HuH-7 (cell line): ENCODE data around the gene NEURL1.

Experiments used
- DNase-seq: peaks from one replicate; pipeline ENCODE4 v3.0.0; 2011; ENCODE audit warnings: low spot score

The NEURL1 gene

DNA sequence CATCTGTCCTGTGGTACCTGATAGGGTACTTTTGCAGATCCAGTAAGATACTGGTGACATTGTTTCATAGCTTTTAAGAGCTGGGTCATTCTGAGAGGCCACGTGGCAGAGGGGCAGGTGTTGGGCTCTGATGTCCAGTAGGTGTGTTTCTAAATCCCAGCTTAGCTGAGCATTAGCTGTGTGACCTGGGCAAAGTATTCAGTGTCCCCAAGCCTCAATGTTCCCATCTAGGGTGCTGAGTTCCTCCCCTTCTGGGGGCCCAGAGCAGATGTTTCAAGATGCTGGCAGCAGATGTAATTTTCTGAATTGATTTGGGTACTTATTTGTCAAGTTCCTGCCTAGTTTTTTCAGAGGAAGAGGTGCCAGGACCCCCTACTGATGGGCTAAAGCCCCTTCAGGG is 52.9 kb downstream of the NEURL1 start:
- peak; percentile 1 for DNase-seq

DNA sequence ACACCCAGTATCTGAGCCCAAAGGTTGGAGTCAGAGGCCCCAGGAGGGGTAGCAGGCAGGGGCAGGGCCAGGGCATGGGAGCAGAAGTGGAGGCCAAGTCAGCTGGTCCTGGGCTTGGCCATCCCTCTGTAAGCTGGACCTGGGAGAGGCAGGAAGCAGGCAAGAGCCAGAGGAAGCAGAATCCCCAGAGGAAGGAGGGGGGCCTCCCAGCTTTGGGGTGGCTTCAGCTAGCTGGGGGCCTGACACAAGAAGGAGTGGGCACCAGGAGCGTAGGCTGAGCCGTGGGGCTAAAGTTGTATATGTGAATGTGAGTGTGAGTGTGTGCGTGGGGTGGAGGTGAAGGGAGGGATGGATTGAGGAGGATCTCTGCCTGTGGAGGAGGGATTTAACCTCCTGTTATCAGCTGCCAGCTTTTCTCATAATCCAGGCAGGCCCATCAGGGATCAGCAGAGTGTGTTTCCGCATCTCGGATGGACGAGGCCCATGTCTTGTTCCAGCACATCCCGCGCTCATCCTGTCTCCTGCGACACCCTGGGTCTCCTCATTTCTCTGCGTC is 54.0 kb downstream of the NEURL1 start:
- peak; percentile 1 for DNase-seq

DNA sequence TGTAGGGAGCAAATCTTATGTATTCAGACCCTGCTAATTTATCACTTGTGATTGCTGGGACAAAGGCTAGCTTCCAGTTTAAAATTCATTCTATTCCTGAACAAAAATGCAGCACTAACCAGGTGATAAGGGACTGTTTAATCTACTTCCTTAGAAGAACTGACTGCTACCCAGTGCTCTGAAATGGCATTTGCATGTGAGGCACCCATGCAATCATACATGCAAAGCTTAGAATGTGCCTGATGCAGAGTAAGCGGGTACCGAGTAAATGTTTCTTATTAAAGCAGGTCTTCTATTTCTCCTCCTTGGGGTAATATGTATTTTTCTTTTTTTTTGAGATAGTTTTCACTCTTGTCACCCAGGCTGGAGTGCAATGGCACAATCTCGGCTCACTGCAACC is 54.5 kb downstream of the NEURL1 start:
- no peak for DNase-seq

DNA sequence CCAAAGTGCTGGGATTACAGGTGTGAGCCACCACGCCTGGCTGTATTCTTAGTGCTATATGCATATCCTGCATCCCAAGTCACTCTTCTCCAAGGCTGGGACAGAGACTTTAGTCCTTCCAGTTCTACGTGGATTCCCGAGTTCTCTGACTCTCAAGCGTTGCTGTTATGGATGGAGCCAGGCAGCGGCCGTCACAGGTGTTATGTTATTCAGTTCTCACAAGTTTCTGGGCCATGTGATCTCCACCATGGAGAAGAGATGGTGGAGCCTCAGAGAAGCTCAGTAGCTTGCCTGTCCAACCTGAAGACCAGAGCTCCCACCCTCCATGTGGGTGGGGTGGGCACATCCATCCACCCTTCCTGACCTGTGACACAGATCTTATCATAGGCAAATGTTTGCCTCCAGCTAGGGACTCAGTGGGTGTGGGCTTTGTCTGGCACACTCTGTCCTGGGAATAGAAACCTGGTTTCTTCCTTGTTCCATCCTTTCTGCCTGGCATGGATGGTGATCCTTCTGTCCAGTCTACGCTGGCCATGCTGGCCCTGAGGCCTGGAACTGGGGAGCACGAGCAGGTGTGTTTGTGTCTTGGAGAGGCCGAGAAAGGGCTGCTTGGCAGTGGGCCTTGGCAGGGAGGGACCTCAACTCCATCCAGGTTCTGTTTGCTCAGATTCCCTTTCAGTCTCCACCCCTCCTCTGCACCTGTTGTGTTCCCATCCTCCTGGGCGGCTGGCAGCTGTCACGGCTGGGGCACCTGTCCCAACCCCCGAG is 55.3 kb downstream of the NEURL1 start:
- DNase-seq, result no peak

DNA sequence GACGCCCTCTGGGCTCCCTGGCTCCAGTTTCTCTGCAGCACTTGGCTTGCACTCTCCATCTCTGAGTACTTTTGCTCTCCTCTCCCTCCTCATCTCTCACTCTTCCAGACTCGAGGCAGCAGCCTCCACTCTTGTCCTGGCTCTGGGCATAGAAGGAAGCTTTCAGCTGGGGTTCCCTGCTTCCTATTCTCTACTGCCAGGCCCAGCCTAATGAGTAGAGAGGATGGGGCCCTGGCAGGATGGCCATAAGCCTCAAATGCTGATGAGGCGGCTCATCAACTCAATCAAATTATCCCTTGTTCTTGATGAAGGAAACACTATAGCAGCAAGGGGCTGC is 55.8 kb downstream of the NEURL1 start:
- DNase-seq, result no peak

DNA sequence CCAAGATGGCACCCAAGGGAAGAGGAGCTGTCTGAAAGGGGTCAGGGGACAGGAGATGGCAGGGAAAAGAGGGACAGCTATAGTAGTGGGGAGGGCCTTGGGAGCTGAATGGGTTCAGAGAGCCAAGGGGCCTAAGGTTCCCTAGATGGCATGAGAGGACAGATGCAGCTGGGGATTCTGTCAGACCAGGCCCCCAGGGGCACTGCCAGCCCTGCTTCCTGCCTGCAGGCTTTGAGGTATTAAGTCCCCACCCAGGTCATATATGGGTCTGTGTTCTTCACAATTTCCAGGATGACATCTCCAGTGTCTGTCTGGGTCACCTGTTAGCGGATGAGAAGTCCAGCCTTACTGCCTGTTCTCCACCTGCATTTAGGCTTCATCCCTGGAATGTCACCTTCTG is 56.7 kb downstream of the NEURL1 start:
- no peak for DNase-seq

DNA sequence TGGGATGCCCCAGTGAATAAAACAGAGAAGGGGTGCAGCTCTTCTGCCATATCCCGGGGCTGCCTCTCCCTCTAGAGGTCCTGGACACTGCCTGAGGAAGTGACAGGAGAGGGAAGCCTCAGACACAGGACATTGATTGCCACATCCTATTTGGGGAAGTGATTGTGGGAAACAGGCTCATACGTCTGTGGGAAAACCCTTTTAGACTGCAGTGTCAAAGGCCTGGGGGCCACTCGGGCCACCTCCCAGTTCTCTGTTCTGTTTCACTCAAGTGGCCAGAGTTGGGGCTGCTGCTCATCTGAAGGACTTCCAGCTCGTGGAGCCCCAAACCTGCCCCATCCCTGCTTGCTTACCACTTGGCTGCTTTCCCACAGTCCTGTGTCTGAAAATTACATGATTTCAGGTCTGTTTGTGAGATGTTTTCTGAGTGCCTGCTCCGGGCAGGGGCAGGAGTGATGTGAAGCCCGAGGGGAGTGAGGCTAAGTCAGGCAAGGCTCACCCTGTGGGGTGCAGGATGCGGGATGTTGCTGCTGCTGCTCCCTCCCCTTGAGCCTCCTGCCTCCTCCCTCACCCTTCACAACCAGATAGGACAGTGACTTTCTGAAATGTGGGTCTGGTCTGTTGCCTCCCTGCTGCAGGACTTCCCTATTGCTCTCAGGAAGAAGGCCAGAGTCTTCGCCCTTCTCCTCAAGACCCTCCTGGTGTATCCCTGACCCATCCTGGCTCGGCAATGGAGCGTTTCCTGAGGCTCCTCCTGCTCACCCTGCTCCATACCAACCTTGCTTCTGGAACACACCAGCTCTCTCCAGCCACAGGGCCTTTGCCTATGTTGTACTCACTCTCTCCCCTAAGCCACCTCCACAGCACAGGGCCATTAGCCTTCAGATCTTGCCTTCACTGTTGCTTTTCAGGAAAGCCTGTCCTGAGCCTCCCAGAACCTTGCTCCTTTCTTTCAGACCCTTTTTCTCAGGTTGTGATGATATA is 58.4 kb downstream of the NEURL1 start:
- DNase-seq, result no peak

DNA sequence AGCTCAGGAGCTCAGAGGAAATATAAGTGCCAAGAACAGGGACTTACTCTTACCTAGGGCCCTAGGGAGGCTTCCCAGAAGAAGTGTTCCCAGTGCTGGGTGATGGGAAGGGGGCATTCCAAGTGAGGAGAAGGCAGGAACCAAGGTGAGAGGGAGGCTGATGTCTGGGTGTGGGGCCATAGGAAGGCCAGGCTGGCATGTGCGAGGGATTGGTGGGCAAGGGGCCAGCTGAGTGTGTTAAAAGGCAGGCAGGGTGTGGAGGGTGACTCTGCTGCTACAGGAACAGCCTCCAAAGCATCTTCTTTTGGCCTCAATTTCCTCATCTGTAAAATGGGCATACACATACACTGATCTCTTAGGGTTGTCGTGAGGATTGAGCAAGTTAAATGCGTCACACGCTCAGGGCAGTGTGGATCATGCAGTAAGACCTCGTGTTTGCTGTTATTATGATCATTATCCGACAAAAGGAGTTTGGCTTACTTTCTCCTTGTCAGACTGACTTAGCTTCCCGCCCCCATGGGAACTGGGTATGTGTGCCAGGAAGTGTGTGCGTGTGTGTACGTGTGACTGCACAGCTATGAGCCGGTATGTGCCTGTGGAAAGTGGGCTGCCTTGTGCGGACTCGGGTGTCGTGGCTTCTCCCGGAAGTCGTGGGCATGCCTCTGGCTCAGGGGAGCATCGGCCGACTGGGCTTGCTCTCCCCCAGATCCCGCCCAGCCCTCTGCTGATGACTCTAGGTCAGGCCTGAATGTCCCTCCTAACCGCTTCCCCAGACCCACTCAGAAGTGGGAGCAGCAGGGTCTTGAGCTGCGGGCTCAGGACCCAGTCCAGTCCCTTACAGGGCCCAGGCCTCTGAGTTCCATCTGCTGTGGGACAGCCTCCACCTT is 59.6 kb downstream of the NEURL1 start:
- DNase-seq, result no peak

DNA sequence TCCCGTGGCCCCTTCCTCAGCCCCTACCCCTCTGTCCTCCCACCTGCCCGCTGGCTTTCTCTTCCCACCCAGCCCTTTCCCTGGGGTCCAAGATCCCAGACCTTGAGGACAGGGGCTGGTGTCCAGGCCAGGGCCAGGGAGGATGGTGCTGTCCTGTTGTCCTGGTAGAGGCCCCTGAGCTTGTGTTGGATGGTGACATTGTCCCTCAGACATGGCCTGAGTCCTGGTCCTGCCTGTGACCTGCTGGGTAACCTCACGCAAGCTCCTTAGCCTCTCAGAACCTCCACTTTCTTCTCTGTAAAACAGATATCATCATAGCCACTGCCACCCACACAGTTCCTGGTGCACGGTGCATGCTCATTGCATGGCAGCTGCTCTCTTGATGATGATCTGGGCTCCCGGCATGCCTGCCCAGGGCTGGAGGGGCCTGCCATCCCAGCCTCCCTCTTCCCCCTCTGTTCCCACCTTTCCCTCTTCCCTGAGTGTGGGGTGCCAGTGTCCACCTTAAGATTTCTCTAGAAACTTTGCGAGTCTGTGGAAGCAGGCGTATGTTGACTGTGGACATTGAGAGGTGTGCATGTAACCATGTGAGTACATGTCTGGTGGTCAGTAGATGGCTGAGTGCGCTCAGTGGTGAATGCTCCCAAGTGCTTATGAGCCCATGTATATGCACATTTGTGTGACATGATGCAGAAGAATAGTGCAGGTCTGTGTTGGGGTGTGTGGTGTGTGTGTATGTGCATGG is 60.4 kb downstream of the NEURL1 start:
- DNase-seq, result no peak

DNA sequence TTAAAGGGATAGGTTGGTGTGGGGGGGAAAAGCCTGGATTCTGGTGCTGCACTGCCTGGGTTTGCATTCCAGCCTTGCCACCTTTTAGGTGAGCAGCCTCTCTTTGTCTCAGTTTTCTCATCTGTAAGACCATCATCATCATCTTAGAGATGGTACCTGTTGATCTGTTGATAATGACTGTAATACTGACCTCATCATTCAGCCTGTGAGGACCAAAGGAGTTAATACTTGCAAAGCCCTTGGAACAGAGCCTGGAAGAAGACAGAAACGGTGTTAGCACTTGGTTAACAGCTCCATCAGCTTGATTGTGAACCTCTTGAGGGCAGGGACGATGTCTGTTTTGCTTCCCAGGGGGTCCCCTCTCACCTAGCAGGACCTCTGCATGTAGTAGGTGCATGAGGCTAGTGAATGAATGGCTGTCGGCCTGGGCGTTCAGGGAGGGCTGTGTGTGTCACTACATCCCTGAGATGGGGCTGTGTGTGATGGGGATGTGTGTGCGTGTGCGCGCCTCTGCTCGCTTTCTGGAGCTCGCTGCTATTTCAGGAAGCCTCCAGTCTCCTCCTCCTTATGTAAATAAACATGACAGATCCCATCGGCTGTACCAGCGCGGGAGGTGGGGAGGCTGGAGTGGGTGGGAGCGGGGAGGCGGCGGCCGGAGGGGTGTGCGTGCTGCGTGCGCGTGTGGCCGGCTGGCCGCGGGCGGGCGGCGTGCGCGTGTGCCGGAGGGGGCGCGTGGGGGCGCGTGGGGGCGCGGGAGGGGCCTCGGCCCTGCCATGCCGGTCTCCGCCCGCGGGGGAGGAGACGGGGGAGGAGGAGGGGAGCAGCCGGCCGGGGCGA is 61.2 kb downstream of the NEURL1 start:
- peak; percentile 64 for DNase-seq

DNA sequence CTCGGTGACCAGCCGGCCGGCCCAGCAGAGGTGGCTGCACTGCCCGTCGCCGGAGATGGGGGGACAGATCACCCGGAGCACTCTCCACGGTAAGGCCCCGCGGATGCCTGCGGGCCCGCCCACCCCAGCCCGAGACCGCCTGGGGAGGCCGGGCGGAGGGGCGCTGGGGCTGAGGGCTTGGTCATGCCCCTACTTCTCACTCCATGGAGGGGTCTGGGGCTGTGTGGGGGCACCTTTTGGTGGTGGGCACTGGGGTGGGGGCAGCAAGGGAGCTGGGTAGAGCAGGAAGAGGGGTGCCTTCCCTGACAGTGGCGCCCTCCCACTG is 61.8 kb downstream of the NEURL1 start:
- no peak for DNase-seq

DNA sequence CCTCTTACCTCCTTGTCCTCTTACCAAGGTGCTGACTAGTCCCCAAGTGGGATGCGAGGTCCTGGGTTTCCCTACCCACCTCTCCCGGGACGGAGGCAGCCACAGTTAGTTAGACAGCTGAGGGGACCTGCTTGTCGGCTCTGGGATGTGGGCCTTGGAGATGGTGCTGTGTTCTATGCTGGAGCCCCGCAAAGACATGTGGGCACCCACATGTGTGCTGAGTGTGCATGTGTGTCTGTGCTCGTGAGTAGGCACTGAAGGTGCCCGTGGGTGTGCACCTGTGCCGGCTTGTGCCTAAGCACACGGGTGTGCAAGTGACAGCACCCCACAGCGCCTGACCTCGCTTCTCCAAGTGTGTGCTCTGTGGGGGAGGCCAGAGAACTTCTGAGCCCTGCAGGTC is 62.2 kb downstream of the NEURL1 start:
- DNase-seq, result no peak

DNA sequence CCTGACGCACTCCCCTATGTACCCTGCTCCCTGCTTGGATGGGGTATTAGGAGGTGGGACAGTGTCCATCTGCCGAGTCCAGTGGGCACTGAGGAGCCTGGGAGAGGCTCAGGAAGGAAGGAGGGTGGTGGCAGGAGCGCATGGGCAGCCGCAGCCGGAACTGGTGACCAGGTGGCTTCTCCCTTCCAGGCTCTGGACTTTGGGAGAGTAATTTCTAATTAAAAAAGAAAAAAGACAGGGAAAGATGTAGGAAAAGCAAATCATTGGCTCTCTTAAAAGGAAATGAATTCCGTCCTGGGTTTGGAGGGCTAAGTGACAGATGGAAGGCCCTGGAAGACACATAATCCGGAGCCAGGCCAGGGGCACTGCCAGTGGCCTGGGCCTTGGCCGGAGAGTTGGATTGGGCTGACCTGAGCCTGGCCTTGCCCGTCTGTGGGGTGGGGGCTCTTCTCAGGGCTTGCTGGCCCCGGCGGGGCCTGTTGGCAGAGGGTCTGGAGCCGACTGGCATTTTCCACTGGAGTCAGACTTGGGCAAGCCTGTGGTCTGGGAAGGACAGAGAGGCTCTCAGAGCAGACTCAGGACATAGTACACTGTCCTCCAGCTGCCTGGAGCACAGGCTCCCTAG is 63.0 kb downstream of the NEURL1 start:
- no peak for DNase-seq

DNA sequence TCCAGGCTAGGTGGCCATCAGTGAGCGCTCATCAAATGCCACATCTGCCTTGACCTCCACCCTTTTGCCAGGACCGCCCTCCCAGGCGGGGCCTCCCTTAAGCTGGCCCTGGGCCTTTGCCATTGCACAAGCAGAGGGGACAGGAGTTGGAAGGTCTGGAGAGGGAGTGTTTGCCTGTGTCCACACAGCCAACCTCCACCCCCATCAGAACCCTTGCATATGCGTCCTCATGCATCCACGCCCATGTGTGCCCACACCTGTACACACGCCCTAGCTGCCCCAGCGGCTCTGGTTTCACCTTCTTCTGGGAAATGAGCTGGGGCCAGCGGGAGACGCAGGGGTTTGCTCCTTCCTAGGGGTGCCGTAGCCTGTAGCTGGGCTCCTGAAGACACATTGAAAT is 64.0 kb downstream of the NEURL1 start:
- DNase-seq, result no peak

DNA sequence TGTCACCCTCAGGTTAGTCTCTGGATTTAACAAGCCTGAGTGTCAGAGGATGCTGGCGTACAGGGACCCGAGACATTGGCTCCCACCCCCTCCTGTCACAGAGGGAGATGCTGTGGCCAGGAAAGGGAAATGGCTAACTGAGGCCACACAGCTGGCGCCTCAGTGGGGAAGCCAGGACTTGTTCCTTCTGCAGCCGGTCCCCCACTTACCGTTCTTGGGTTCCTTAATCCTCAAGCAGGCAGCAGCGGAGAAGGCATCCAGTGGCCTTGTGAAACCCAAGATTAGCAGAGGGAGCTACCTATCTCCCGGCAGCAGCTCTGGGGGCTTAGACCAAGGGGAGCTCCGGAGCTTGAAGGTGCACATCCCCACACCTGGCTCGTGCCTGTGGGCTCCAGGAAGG is 65.4 kb downstream of the NEURL1 start:
- DNase-seq, result no peak

DNA sequence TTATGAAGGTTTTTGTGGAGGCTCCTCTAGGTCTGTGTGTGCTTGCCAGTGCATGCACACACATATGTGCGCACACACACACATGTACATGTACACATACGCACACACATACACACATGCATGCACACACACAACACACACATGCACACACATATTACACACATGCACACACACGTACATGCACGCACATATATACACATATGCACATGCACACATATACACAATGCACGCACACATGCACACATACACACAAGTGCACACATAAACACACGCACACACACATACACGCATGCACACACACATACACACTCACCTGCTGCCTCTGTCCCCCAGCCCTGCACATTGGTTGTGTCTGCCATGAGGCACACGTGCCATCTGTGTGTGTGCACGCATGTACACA is 66.3 kb downstream of the NEURL1 start:
- no peak for DNase-seq

DNA sequence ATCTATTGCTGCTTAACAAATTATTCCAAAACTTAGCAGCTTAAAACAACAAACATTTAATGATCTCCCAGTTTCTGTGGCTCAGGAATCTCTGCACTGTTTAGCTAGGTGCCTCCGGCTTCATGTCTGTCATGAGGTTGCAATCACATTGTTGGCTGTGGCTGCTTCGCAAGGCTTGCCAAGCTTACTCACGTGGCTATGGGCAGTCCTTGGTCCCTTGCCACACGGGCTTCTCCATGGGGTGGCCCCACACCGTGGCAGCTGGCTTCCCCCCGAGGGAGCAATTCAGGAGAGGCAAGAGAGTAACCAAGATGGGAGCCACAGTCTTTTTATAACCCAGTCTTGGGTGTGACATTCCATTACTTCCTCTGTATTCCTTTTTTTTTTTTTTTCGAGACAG is 67.4 kb downstream of the NEURL1 start:
- no peak for DNase-seq

DNA sequence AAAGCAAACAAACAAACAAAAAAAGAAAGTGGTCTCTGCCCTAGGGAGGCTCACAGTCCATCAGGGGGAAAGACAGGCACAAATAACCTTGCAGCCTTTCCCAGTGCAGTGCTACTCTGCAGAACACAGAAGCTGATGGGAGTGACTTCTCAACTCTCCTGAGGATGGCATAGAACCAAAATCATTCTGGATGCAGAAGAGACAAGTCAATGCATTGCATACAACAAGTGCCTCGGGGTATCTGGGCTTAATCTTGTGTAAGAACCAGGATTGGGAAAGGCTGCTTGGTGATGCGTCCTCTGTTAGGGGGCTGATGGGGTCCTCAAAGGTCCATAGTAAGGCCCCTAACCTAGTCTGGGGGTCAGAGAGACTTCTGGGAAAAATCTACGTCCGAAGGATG is 68.9 kb downstream of the NEURL1 start:
- DNase-seq, result no peak

DNA sequence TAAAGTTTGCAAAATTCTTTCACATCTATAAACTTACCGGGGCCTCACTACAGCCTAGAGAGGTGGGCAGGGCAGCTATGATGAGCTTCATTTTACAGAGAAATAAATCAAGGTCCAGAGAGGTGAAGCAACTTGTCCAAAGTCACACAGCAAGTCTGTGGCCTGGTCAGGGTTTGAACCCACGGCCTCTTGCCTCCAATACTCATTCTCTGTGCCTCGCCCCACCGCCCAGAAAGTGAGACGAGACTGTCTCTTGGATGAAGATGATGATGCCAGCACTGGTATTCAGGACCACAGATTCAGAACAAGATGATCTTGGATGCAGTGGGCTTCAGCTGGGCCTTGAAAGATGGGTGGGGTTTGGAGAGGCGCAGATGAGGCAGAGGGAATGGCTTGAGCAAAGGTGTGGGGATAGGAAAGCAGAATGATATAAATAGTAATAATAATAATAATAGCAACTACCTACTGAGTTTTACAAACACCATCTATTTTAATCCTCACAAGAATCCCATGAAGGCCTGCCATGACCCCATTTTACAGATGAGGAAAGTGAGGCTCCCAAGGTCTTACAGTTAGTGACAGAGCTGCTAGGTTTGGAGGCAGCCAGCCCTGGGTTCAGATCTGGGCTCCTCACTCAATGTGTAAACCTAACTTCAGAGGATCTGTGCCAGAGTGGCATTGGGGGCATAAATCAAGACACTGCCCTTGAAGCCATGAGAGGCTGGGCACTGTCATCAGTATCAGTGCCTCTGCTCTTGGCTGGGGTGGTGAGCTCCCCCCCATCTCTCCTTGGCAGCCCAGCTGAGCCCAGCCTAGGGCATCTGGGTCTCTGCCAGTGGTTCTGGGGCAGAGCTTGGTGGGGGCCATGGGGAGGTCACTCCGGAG is 70.0 kb downstream of the NEURL1 start:
- no peak for DNase-seq
